ENCODE results near the gene ADCY7. TPM values are rescaled to one million over a fixed set of nuclear protein-coding genes. Genes with fewer than 3 reads are reported as not detected.

Gene ADCY7
- total and polyA plus RNA-seq, 9 of the 15 experiments (the other 6 are each of a cell fraction or from before 2014, with no cell fraction given), result 2.3 to 108 (median 28.6) TPM

DNA sequence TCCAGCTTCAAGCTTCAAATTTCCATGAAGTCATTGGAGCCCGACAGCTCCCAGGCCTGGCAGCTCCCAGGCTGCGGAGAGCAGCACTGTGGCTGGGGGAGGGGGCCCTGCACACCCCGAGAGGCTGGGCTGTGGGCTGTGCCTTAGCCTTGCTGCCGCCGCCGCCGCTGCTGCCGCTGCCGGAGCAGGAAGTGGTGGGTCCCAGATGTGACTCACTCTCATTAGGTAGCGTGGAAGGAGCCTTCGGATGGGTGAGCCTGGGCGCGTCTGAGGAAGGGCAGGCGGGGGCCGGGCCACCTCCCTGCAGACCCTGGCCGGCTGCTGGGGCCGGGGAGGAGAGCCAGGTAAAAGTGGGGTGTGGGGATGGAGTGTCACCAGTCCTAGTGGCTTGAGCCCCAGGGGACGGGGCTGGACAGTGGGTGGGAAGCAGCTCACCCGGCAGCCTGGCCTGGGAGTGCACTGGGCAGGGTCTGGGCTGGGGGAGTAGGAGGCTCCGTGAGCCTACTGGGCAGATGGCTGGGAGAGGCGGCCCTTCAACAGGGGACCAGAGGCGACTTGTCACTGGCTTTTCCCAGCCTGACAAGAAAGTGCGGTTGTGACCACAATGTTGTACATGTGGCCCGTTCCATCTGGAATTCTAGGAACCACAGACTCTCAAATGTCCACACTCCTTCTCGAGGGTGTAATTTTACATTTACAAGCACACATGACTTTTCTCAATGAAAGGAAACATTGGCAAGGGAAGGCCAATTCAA lies at the start of gene ADCY7 (continued):
- no peak for TF ChIP-seq TGIF2 (CRISPR knock-in tag; IDR thresholded peaks at IDR 0.05)
- 0 out of 2 replicates have a peak, but pooled peaks have one; percentile 15 for TF ChIP-seq ZNF766 (CRISPR knock-in tag; conservative IDR thresholded peaks at IDR 0.05)
- TF ChIP-seq DIDO1 (tag; IDR thresholded peaks at IDR 0.05; ENCODE audit: low read depth), result no peak
- peak; percentile 70 for TF ChIP-seq SMARCA4 (IDR thresholded peaks at IDR 0.05)
- TF ChIP-seq ZNF184 (CRISPR knock-in tag; IDR thresholded peaks at IDR 0.05), result no peak
- TF ChIP-seq, protein P1, sequence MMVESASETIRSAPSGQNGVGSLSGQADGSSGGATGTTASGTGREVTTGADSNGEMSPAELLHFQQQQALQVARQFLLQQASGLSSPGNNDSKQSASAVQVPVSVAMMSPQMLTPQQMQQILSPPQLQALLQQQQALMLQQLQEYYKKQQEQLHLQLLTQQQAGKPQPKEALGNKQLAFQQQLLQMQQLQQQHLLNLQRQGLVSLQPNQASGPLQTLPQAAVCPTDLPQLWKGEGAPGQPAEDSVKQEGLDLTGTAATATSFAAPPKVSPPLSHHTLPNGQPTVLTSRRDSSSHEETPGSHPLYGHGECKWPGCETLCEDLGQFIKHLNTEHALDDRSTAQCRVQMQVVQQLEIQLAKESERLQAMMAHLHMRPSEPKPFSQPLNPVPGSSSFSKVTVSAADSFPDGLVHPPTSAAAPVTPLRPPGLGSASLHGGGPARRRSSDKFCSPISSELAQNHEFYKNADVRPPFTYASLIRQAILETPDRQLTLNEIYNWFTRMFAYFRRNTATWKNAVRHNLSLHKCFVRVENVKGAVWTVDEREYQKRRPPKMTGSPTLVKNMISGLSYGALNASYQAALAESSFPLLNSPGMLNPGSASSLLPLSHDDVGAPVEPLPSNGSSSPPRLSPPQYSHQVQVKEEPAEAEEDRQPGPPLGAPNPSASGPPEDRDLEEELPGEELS (CRISPR knock-in tag; IDR thresholded peaks at IDR 0.05; ENCODE audit: borderline replicate concordance), result no peak; the same call in 1 of the 2 replicates
- 0 out of 2 replicates have a peak, but pooled peaks have one; percentile 38 for TF ChIP-seq AFF4 (CRISPR knock-in tag; IDR thresholded peaks at IDR 0.05)
- TF ChIP-seq CBX2 (IDR thresholded peaks at IDR 0.05; ENCODE audit: insufficient read depth, low read length, poor library complexity, severe bottlenecking), result no peak
- TF ChIP-seq TAF1 (IDR thresholded peaks at IDR 0.05; ENCODE audit: control insufficient read depth, extremely low read depth, insufficient read depth, low read length, severe bottlenecking), result peak; percentile 82
- peak; percentile 40; the same call in 1 of the 2 replicates for TF ChIP-seq LCOR (CRISPR knock-in tag; IDR thresholded peaks at IDR 0.05)
- no peak for TF ChIP-seq ZNF324 (CRISPR knock-in tag; IDR thresholded peaks at IDR 0.05)
- no peak for TF ChIP-seq ZBED1 (IDR thresholded peaks at IDR 0.05)
- TF ChIP-seq EGR1 (conservative IDR thresholded peaks at IDR 0.05), result peak; percentile 42; the same call in 1 of the 2 replicates
- TF ChIP-seq POLR2H (tag; IDR thresholded peaks at IDR 0.05; ENCODE audit: low read depth), result no peak
- TF ChIP-seq FOS (IDR thresholded peaks at IDR 0.05; ENCODE audit: extremely low read depth, insufficient read length), result no peak
- no peak for TF ChIP-seq HOXB6 (CRISPR knock-in tag; IDR thresholded peaks at IDR 0.05; ENCODE audit: borderline replicate concordance)
- TF ChIP-seq SPI1 (IDR thresholded peaks at IDR 0.05; ENCODE audit: borderline replicate concordance, low read depth, low read length), result peak; percentile 73
- TF ChIP-seq, protein P2, sequence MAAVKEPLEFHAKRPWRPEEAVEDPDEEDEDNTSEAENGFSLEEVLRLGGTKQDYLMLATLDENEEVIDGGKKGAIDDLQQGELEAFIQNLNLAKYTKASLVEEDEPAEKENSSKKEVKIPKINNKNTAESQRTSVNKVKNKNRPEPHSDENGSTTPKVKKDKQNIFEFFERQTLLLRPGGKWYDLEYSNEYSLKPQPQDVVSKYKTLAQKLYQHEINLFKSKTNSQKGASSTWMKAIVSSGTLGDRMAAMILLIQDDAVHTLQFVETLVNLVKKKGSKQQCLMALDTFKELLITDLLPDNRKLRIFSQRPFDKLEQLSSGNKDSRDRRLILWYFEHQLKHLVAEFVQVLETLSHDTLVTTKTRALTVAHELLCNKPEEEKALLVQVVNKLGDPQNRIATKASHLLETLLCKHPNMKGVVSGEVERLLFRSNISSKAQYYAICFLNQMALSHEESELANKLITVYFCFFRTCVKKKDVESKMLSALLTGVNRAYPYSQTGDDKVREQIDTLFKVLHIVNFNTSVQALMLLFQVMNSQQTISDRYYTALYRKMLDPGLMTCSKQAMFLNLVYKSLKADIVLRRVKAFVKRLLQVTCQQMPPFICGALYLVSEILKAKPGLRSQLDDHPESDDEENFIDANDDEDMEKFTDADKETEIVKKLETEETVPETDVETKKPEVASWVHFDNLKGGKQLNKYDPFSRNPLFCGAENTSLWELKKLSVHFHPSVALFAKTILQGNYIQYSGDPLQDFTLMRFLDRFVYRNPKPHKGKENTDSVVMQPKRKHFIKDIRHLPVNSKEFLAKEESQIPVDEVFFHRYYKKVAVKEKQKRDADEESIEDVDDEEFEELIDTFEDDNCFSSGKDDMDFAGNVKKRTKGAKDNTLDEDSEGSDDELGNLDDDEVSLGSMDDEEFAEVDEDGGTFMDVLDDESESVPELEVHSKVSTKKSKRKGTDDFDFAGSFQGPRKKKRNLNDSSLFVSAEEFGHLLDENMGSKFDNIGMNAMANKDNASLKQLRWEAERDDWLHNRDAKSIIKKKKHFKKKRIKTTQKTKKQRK (IDR thresholded peaks at IDR 0.05; ENCODE audit: borderline replicate concordance, low read depth, low read length), result no peak
- TF ChIP-seq ARHGAP35 (IDR thresholded peaks at IDR 0.05; ENCODE audit: partially characterized antibody), result no peak
